ENCODE data around the gene TCTN1. TPM values are rescaled to one million over a fixed set of nuclear protein-coding genes. Genes with fewer than 3 reads are reported as not detected.
"Not testable (repeated sequence)": the region's sequence is repeated elsewhere in the genome, so short reads cannot be mapped to it uniquely, and the experiment has no call there.

The TCTN1 gene
- total RNA-seq, 6 experiments from 2014 or later, result 9.6 to 17.0 (median 10.8) TPM

GRCh38 chr12:110590059-110590458, 23.9 kb upstream of the TCTN1 start:
- no peak for TF ChIP-seq POLR2A (IDR thresholded peaks at IDR 0.05)
- TF ChIP-seq CTCF (IDR thresholded peaks at IDR 0.05), result no peak
- DNase-seq, result no peak
- ATAC-seq, result no peak
- Histone ChIP-seq H3K27me3 (no peaks in the 10 kb centered on the region), H3K27ac (peak overlapping the region in 2 of 3 donors; percentile 72 to 91), H3K4me1 (peaks cover 0 to 41% (median 17%) of the 10 kb centered on the region in 4 donors), H3K4me3 (no peak overlapping the region), H3K9me3 (no peaks in the 10 kb centered on the region), H3K36me3 (no peaks in the 10 kb centered on the region)
- intact Hi-C loops (cut with DNase I), result loop anchor here in 1 of 2 donors (10.0 kb wide), 1 partner anchor 135 kb away; the partner anchor contains the start of gene ARPC3
- 100% methylated on average over 1 of the region's 1 CpG for WGBS (ENCODE audit: insufficient coverage, low coverage, low lambda C conversion rate, missing lambda C conversion rate)

GRCh38 chr12:110590806-110591326, 23.1 kb upstream of the TCTN1 start:
- WGBS (ENCODE audit: insufficient coverage, low coverage, low lambda C conversion rate, missing lambda C conversion rate), result 11% methylated on average over 3 of the region's 3 CpGs
- Histone ChIP-seq H3K27me3 (no peaks in the 10 kb centered on the region), H3K4me1 (peaks cover 0 to 33% (median 13%) of the 10 kb centered on the region in 4 donors), H3K36me3 (no peaks in the 10 kb centered on the region), H3K27ac (peak overlapping the region; percentile 39 to 91 (median 72)), H3K9me3 (no peaks in the 10 kb centered on the region), H3K4me3 (peak overlapping the region in 1 of 3 donors; percentile 7)
- ATAC-seq (peak; percentile 57 to 73 (median 62)), DNase-seq (no peak)
- TF ChIP-seq CTCF (IDR thresholded peaks at IDR 0.05) (no peak), POLR2A (IDR thresholded peaks at IDR 0.05) (no peak)
- intact Hi-C loops (cut with DNase I), result loop anchor here in 1 of 2 donors (10.0 kb wide), 1 partner anchor 136 kb away; the partner anchor contains the start of gene ARPC3

GRCh38 chr12:110591451-110592051, 22.4 kb upstream of the TCTN1 start:
- H3K27me3 ChIP-seq, result no peaks in the 10 kb centered on the region
- intact Hi-C loops (cut with DNase I), result loop anchor here in 1 of 2 donors (10.0 kb wide), 1 partner anchor 137 kb away; the partner anchor contains the start of gene ARPC3
- H3K4me1 ChIP-seq, result peaks cover 0 to 30% (median 11%) of the 10 kb centered on the region in 4 donors
- WGBS (ENCODE audit: insufficient coverage, low coverage, low lambda C conversion rate, missing lambda C conversion rate), result 19% methylated on average over 7 of the region's 7 CpGs
- H3K27ac ChIP-seq, result peak overlapping the region; percentile 39 to 91 (median 72)
- no peak for TF ChIP-seq CTCF (IDR thresholded peaks at IDR 0.05)
- H3K9me3 ChIP-seq, result no peaks in the 10 kb centered on the region
- H3K36me3 ChIP-seq, result no peaks in the 10 kb centered on the region
- ATAC-seq (peak; percentile 83 to 93 (median 90)), DNase-seq (peak; percentile 30 to 87 (median 81))
- H3K4me3 ChIP-seq, result peak overlapping the region in 2 of 3 donors; percentile 8 to 18

- Histone ChIP-seq H3K36me3 (no peaks in the 10 kb centered on the region), H3K4me3 (peak overlapping the region in 2 of 3 donors; percentile 8 to 18), H3K9me3 (no peaks in the 10 kb centered on the region), H3K27me3 (no peaks in the 10 kb centered on the region), H3K27ac (peak overlapping the region; percentile 39 to 91 (median 72)), H3K4me1 (peaks cover 0 to 30% (median 11%) of the 10 kb centered on the region in 4 donors)
- WGBS (ENCODE audit: insufficient coverage, low coverage, low lambda C conversion rate, missing lambda C conversion rate), result 27% methylated on average over 5 of the region's 5 CpGs
- DNase-seq, result no peak
- peak; percentile 11 to 48 (median 36) for ATAC-seq
- intact Hi-C loops (cut with DNase I), result loop anchor here in 1 of 2 donors (10.0 kb wide), 1 partner anchor 137 kb away; the partner anchor contains the start of gene ARPC3
- TF ChIP-seq CTCF (IDR thresholded peaks at IDR 0.05) (no peak), POLR2A (IDR thresholded peaks at IDR 0.05) (no peak)
These were observed 21.9 kb upstream of the TCTN1 start for GRCh38 chr12:110592078-110592477.

DNA sequence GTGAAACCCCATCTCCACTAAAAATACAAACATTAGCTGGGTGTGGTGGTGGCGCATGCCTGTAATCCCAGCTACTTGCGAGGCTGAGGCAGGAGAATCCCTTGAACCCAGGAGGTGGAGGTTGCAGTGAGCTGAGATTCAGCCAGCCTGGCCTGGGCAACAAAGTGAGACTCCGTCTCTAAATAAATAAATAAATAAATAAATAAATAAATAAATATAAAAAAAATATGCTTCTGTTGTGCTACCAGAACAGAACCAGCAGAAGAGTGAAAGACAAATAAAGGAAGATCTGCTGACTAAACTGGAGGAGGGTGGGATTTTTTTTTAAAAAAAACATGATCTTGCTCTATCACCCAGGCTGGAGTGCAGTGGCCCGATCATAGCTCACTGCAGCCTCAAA, 21.0 kb upstream of the TCTN1 start:
- DNase-seq, result peak in 1 of 3 donors; percentile 13
- 62% methylated on average over 4 of the region's 4 CpGs for WGBS (ENCODE audit: insufficient coverage, low coverage, low lambda C conversion rate, missing lambda C conversion rate)
- H3K36me3 ChIP-seq, H3K27me3 ChIP-seq, ATAC-seq, H3K9me3 ChIP-seq, H3K4me3 ChIP-seq: not testable (repeated sequence)
- intact Hi-C loops (cut with DNase I), result loop anchor here in 1 of 2 donors (10.0 kb wide), 1 partner anchor 138 kb away; the partner anchor contains the start of gene ARPC3
- H3K4me1 ChIP-seq, result peaks cover 0 to 30% (median 11%) of the 10 kb centered on the region in 4 donors
- H3K27ac ChIP-seq, result peak overlapping the region in 1 of 3 donors; percentile 72

Data from right lobe of liver (tissue), 6 donors.